Trophoblast cell (in vitro differentiated cells and primary cell): ENCODE data around the gene RSPH6A.

Experiments used
- DNase-seq, 2 donors: peaks; one replicate each; pipeline ENCODE4 v3.0.0-alpha.2; 2016
- H2AFZ ChIP-seq: 2 replicates; pipeline ENCODE4 v1.6.1; 2013; ENCODE audit warnings: low read length, moderate library complexity, mild to moderate bottlenecking; ENCODE audit not compliant: insufficient read depth, poor library complexity
- H2AK5ac ChIP-seq: 2 replicates; pipeline ENCODE4 v1.6.1; 2013; ENCODE audit warnings: mild to moderate bottlenecking, low read length
- H2BK120ac ChIP-seq: 2 replicates; pipeline ENCODE4 v1.6.1; 2013; ENCODE audit warnings: low read length, mild to moderate bottlenecking, moderate library complexity; ENCODE audit not compliant: insufficient read depth, poor library complexity
- H2BK12ac ChIP-seq: 2 replicates; pipeline ENCODE4 v1.6.1; 2013; ENCODE audit warnings: mild to moderate bottlenecking, low read length, moderate library complexity
- H2BK5ac ChIP-seq: 2 replicates; pipeline ENCODE4 v1.6.1; 2013; ENCODE audit warnings: low read length, low read depth, moderate library complexity, mild to moderate bottlenecking; ENCODE audit not compliant: poor library complexity
- H3K14ac ChIP-seq: 2 replicates; pipeline ENCODE4 v1.6.1; 2013; ENCODE audit warnings: mild to moderate bottlenecking, low read length
- H3K18ac ChIP-seq: 2 replicates; pipeline ENCODE4 v1.6.1; 2013; ENCODE audit warnings: mild to moderate bottlenecking, low read length
- H3K23ac ChIP-seq: 2 replicates; pipeline ENCODE4 v1.6.1; 2013; ENCODE audit warnings: low read length
- H3K27ac ChIP-seq: 2 replicates; pipeline ENCODE4 v1.5.1; 2013; ENCODE audit warnings: low read depth, mild to moderate bottlenecking, inconsistent platforms, low read length, moderate library complexity
- H3K27me3 ChIP-seq: 2 replicates; pipeline ENCODE4 v1.6.1; 2013; ENCODE audit warnings: inconsistent platforms, mild to moderate bottlenecking, low read length, moderate library complexity; ENCODE audit not compliant: insufficient read depth
- H3K36me3 ChIP-seq, 2 experiments: 1 replicate in 1 of 2; 2 replicates in 1 of 2; pipeline ENCODE4 v1.6.1; 2013; ENCODE audit warnings: low read length in 2 of 2, mild to moderate bottlenecking in 2 of 2, moderate library complexity in 1 of 2; ENCODE audit not compliant: insufficient read depth in 2 of 2, control insufficient read depth in 1 of 2
- H3K4ac ChIP-seq: 2 replicates; pipeline ENCODE4 v1.6.1; 2013; ENCODE audit warnings: low read depth, mild to moderate bottlenecking, low read length, moderate library complexity
- H3K4me1 ChIP-seq, 2 experiments: 1 replicate in 1 of 2; 2 replicates in 1 of 2; pipeline ENCODE4 v1.6.1; 2013; ENCODE audit warnings: low read length in 2 of 2, mild to moderate bottlenecking in 2 of 2, moderate library complexity in 1 of 2; ENCODE audit not compliant: insufficient read depth in 2 of 2, control insufficient read depth in 1 of 2
- H3K4me2 ChIP-seq: 2 replicates; pipeline ENCODE4 v1.6.1; 2013; ENCODE audit warnings: inconsistent platforms, mild to moderate bottlenecking, low read length, moderate library complexity
- H3K4me3 ChIP-seq: 2 replicates; pipeline ENCODE4 v1.5.1; 2013; ENCODE audit warnings: mild to moderate bottlenecking, low read depth, low read length, inconsistent platforms
- H3K79me1 ChIP-seq: one replicate; pipeline ENCODE4 v1.6.1; 2013; ENCODE audit warnings: low read length
- H3K79me2 ChIP-seq: 2 replicates; pipeline ENCODE4 v1.6.1; 2013; ENCODE audit warnings: low read length, mild to moderate bottlenecking; ENCODE audit not compliant: control insufficient read depth, insufficient read depth, poor library complexity
- H3K9ac ChIP-seq: 2 replicates; pipeline ENCODE4 v1.6.1; 2013; ENCODE audit warnings: mild to moderate bottlenecking, low read length
- H3K9me3 ChIP-seq: 2 replicates; pipeline ENCODE4 v1.6.1; 2013; ENCODE audit warnings: low read depth, mild to moderate bottlenecking, control low read depth, inconsistent platforms, low read length; ENCODE audit not compliant: insufficient read depth
- H4K12ac ChIP-seq: 2 replicates; pipeline ENCODE4 v1.6.1; 2013; ENCODE audit warnings: low read depth, mild to moderate bottlenecking, low read length, moderate library complexity
- H4K8ac ChIP-seq: 2 replicates; pipeline ENCODE4 v1.6.1; 2013; ENCODE audit warnings: low read depth, mild to moderate bottlenecking, low read length, moderate library complexity
- H4K91ac ChIP-seq: one replicate; pipeline ENCODE4 v1.6.1; 2013; ENCODE audit warnings: low read depth, mild to moderate bottlenecking, low read length, moderate library complexity
- WGBS: extraction: QIAGEN DNeasy Blood & Tissue Kit; methylation state at CpG from one replicate; pipeline ENCODE4 v1.1.7; 2013; ENCODE audit warnings: missing lambda C conversion rate; ENCODE audit not compliant: insufficient read length, insufficient coverage; ENCODE audit errors: extremely low coverage; 5-methylcytosine and 5-hydroxymethylcytosine counted together

Gene RSPH6A

GRCh38 chr19:45842198-45842597, 27.1 kb upstream of the RSPH6A start:
- Histone ChIP-seq H3K4me3 (no peak overlapping the region), H2AK5ac (no peak overlapping the region), H4K91ac (no peak overlapping the region), H2AFZ (no peak overlapping the region), H3K27ac (no peak overlapping the region), H3K14ac (no peak overlapping the region), H3K79me1 (no peaks in the 10 kb centered on the region), H2BK12ac (no peak overlapping the region), H3K4me1 (no peaks in the 10 kb centered on the region), H3K4me2 (no peak overlapping the region), H3K36me3 (peaks cover 55 to 60% of the 10 kb centered on the region in 2 experiments), H3K18ac (no peak overlapping the region), H4K12ac (no peak overlapping the region), H3K4ac (no peak overlapping the region), H3K9me3 (peaks cover 7% of the 10 kb centered on the region), H4K8ac (no peak overlapping the region), H3K9ac (no peak overlapping the region), H3K79me2 (no peaks in the 10 kb centered on the region), H3K27me3 (no peaks in the 10 kb centered on the region), H3K23ac (no peak overlapping the region), H2BK120ac (no peak overlapping the region), H2BK5ac (no peak overlapping the region)
- DNase-seq: no peak
- no CpG with 5 or more reads among the region's 14 CpGs for WGBS

- no peak overlapping the region for H2BK12ac ChIP-seq
- H2AFZ ChIP-seq: no peak overlapping the region
- H3K36me3 ChIP-seq: peaks cover 57 to 68% of the 10 kb centered on the region in 2 experiments
- no peak overlapping the region for H4K12ac ChIP-seq
- H3K4me1 ChIP-seq: no peaks in the 10 kb centered on the region
- no peak overlapping the region for H2AK5ac ChIP-seq
- no peaks in the 10 kb centered on the region for H3K79me1 ChIP-seq
- no peak overlapping the region for H3K27ac ChIP-seq
- no peak overlapping the region for H3K14ac ChIP-seq
- H4K91ac ChIP-seq: no peak overlapping the region
- no peak overlapping the region for H3K4ac ChIP-seq
- WGBS: no CpG with 5 or more reads among the region's 7 CpGs
- H3K23ac ChIP-seq: no peak overlapping the region
- H2BK5ac ChIP-seq: no peak overlapping the region
- H3K27me3 ChIP-seq: no peaks in the 10 kb centered on the region
- no peak overlapping the region for H2BK120ac ChIP-seq
- peaks cover 7% of the 10 kb centered on the region for H3K9me3 ChIP-seq
- H3K4me2 ChIP-seq: no peak overlapping the region
- no peak overlapping the region for H4K8ac ChIP-seq
- H3K9ac ChIP-seq: no peak overlapping the region
- H3K79me2 ChIP-seq: no peaks in the 10 kb centered on the region
- H3K4me3 ChIP-seq: no peak overlapping the region
- no peak overlapping the region for H3K18ac ChIP-seq
- DNase-seq: no peak
Observed at GRCh38 chr19:45834970-45835369, 19.9 kb upstream of the RSPH6A start.

- Histone ChIP-seq H2BK5ac (no peak overlapping the region), H3K36me3 (peaks cover 75 to 87% of the 10 kb centered on the region in 2 experiments), H3K9ac (no peak overlapping the region), H3K27me3 (no peaks in the 10 kb centered on the region), H2BK12ac (no peak overlapping the region), H3K27ac (no peak overlapping the region), H4K12ac (no peak overlapping the region), H2BK120ac (no peak overlapping the region), H3K4me2 (no peak overlapping the region), H4K91ac (no peak overlapping the region), H3K79me2 (no peaks in the 10 kb centered on the region), H3K14ac (no peak overlapping the region), H4K8ac (no peak overlapping the region), H3K79me1 (no peaks in the 10 kb centered on the region), H2AFZ (no peak overlapping the region), H3K9me3 (peaks cover 5% of the 10 kb centered on the region), H3K4me1 (no peaks in the 10 kb centered on the region), H3K4me3 (no peak overlapping the region), H2AK5ac (no peak overlapping the region), H3K23ac (no peak overlapping the region), H3K4ac (no peak overlapping the region), H3K18ac (no peak overlapping the region)
- DNase-seq: no peak
- no CpG with 5 or more reads among the region's 16 CpGs for WGBS
Observed at GRCh38 chr19:45828945-45829344, 13.8 kb upstream of the RSPH6A start.

GRCh38 chr19:45828523-45828922, 13.4 kb upstream of the RSPH6A start:
- no peaks in the 10 kb centered on the region for H3K79me1 ChIP-seq
- no peak overlapping the region for H4K8ac ChIP-seq
- no peak overlapping the region for H3K4ac ChIP-seq
- no peak overlapping the region for H3K23ac ChIP-seq
- no peak overlapping the region for H3K4me3 ChIP-seq
- H2BK12ac ChIP-seq: no peak overlapping the region
- no peak overlapping the region for H2BK120ac ChIP-seq
- H3K79me2 ChIP-seq: no peaks in the 10 kb centered on the region
- peaks cover 77 to 89% of the 10 kb centered on the region in 2 experiments for H3K36me3 ChIP-seq
- H2AFZ ChIP-seq: no peak overlapping the region
- H3K9ac ChIP-seq: no peak overlapping the region
- no peak overlapping the region for H3K18ac ChIP-seq
- no peak overlapping the region for H4K12ac ChIP-seq
- H3K14ac ChIP-seq: no peak overlapping the region
- peaks cover 5% of the 10 kb centered on the region for H3K9me3 ChIP-seq
- no peak overlapping the region for H4K91ac ChIP-seq
- no peak overlapping the region for H2BK5ac ChIP-seq
- WGBS: no CpG with 5 or more reads among the region's 9 CpGs
- DNase-seq: no peak
- H2AK5ac ChIP-seq: no peak overlapping the region
- H3K4me1 ChIP-seq: no peaks in the 10 kb centered on the region
- H3K27ac ChIP-seq: no peak overlapping the region
- H3K27me3 ChIP-seq: no peaks in the 10 kb centered on the region
- H3K4me2 ChIP-seq: no peak overlapping the region
